GM18861 (cell line): ENCODE measurements around the gene AACS.
"Not testable (repeated sequence)": the region's sequence is repeated elsewhere in the genome, so short reads cannot be mapped to it uniquely, and the experiment has no call there.

Experiments used
- ATAC-seq: cut with Tn5 transposase; IDR thresholded peaks from one replicate; pipeline ENCODE4 v1.9.1; 2021; ENCODE audit not compliant: unreplicated experiment

The AACS gene

DNA sequence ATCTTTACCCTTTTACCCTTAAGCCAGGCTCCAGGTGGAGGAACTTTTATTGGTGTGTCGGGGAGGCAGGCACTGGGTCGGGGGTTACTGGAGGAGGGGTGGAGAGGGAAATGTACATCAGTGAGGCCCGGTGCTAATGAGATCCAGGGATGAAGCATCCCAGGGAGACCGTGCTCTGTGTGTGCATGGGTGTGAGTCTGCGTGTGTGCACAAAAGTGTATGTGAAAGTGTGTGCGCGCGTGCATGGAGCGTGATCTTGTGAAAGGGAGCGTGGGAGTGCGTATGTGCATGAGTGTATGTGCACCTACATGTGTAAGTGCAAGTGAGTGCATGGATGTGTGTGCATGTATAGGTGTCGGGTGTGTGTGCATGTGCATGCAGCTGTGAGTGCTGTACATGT is 55.3 kb downstream of the AACS start:
- ATAC-seq: no peak

GRCh38 chr12:125121106-125121505 is 55.9 kb downstream of the AACS start:
- ATAC-seq: no peak

DNA sequence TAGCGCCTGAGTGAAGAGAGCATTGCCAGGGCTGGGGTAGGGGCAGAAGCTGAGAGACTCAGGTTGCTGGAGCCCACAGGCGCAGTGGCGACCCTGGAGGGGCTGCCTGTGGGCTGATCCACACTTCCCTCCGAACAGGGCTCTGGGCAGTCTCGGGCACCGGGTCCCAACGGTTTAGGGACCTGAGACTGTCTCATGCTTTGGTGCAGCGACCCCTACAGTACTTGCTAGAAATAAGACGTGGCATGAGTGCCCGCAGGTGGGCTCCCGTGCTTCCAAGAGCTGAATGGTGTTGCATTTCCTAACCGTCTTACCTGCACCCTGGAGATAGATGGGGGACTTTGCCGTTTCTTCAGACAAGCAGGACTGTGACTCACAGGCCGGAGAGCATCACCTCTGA is 57.4 kb downstream of the AACS start:
- ATAC-seq: no peak

- no peak for ATAC-seq
These were observed 59.2 kb downstream of the AACS start for GRCh38 chr12:125124320-125124966.

DNA sequence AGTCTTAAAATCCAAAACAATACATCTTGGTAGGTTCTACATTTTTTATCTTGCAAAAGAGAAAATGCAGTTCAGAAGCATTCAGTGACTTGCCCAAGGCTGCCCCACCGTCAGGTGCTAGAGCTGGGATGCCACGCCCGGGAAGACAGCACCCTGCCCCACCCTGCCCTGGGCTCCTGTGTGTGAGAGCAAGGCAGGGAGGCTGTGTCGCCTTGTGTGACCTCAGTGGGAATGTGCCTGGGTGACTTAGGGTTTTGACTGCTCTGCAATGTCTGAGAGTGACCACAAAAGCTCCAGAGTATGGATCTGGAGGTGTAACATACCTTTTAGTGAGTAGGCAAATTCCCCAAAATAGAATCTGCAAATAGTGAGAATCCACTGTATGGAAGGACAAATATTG is 60.0 kb downstream of the AACS start:
- no peak for ATAC-seq

DNA sequence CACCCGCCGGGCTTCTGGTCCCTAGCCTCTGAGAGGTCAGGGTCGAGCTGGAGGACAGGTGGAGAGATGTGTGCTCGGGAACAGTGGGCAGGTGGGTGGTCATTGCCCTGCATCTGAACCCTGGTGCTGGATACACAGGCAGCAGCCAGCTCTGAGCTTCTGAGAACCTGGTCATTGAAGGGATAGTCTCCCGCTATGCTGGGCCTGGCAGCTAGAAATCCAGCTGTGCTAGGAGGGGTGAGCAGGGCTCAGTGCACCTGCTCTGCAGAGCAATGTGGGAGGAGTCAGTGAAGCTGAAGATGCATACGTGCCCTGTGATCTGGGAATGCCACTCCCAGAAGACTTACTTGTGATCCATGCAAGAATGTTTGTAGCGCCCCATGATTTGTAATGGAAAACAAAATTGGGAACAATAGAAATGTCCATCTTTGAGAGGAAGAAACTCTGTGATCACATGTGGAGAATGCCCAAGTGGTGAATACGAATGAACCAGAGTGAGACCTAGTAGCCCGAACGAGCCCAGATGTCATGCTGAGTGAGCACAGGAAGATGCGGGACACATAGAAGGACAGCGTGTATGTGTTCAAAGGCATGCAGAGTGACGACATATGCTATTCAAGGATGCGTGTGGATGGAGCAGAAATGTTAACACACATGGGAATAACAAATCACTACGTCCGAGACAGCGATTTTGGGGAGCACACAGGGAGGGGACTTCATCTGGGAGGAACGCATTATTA is 63.4 kb downstream of the AACS start:
- no peak for ATAC-seq

DNA sequence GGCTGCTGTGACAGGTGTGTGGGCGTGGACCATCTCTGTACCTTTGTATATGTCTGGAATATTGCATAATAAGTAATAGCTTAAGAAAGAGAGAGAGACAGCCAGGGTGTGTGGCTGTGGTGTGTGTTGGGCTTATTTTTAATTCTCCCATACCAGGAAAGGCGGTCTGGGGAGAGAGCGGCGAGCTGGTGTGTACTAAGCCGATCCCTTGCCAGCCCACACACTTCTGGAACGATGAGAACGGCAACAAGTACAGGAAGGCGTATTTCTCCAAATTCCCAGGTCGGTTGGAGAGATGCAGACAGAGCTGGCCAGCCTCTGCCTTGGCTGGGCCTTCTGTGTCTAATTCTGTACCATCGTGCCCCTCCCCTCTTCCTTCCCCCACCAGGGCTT is 63.9 kb downstream of the AACS start:
- ATAC-seq: no peak

DNA sequence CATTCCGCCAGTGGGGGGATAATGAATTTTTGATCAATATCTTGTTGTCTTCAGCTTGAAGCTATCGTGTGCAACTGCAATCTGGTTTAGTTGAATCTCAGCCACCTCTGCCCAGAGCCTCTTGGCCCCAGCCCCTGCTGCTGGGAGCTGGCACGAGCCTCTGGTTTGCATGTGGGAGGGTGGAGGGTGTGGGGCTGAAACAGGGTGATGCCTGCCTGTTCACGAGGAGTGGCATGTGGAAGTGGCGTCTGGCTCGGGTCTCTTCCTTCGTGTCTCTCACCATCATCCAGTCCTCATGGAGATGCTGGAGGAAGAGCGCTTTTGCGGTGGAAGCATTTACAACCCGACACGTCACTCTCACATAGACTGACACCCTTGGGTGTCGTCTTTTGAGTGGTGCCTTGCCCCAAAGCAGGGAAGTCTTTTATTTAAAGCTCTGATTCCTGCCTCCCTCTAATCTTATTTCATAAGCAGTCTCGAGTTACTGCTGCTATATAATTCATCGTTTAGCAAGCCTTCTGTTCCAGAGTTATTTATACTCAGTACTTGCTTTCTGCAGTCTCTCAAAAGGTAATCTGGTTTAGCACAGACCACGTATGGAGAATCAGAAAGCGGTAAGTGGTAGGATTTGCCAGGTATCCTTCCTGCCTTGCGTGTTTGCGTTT is 64.5 kb downstream of the AACS start:
- ATAC-seq: no peak

DNA sequence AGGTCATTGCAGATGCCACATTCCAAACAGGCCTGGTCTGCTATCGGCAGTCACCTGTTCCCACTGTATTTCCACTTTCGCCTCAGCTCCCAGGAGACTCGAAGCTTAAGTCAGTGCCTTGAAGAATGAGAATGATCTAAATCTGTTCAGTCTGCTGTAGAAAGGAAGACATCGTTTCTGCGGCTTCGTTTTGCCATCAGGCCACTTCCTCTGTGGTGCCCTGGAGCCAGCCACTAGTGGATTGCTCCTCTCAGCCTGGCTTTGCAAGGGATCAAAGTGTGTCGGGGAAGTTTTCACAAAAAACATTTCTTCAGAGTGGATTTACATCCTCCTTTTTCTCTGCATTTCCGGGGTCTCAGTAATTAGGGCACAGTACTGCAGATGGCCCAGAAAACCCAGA is 66.7 kb downstream of the AACS start:
- ATAC-seq: no peak

DNA sequence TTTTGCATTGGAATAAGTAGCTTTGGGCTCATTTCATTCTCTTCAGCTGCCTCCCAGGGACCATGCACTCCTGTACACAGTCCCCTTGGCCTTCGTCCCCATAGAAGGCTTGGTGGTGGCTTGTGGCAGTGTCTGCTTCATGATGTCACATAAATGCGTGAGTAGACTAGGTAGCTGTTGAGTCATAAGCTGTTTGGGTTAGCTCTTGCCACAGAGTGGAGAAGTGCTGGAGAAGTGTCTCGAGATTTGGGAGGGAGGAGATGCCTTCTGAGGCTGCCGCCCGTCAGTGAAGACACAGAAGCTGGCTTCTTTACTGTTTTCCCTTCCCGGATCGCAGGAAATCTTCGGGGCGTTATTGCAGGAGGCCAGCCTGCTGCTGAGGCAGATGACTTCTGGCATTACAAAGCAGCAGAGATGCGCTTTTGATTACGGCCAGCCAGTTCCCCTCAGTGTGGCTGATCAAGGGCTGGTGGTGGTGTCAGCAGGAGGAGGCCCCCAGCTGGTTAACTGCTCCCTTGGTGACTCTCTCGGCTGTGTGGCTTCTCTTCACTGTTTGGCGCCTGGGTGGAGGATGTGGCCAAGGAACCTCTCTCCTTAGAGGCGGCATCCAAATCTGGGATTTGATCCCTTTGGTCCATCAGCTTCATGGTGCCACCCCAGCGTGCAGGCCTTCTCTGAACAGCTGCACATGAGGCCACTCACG is 67.6 kb downstream of the AACS start:
- no peak for ATAC-seq

- no peak for ATAC-seq
These were observed 68.4 kb downstream of the AACS start for GRCh38 chr12:125133616-125134015.

DNA sequence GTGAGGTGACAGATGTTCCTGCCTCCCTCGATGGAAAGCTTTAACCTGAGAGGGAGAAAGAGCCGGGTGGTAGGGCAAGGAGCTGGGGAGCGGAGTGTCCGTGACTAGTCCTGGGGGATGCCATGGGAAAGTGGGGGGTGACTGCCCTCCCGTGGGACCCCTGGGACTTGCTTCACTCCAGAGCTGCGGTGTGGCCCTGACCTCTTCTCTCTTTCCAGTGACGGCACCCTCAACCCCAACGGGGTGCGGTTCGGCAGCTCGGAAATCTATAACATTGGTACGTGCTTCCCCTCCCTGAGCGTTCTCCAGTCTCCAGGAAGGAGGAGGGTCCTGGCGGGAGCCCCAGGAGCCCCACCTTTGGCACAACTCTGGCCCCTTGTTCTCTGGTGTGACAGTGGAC is 69.3 kb downstream of the AACS start:
- no peak for ATAC-seq

GRCh38 chr12:125135906-125136305 is 70.7 kb downstream of the AACS start:
- ATAC-seq: no peak

- ATAC-seq: no peak
These were observed 71.5 kb downstream of the AACS start for GRCh38 chr12:125136702-125137101.

DNA sequence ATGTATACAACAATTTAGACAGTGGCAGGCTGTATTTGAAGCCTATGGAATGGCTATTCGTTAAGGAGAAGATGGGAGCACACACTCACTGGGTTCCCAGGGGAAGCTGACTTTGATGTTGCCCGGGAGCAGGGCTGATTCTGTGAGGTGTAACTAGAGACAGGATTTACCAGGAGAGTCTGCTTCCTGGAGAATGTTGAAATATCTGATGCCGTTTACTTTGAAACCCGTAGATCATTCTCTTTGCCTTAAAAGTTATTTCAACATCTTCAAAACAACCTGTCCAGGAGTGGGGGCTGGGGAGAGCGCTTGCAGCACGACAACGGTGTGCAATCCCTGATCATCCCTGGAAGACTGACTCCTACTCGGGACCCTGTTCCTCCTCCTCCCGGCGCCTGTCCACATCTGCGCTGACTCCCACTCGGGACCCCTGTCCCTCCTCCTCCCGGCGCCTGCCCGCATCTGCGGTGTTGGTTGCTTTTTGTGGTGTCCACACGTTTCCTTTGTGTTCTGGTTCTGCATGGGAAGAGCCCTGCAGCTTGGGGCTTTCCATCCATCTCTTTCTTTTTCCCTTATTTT is 72.6 kb downstream of the AACS start:
- no peak for ATAC-seq

- no peak for ATAC-seq
These were observed 75.3 kb downstream of the AACS start for GRCh38 chr12:125140279-125141209.

DNA sequence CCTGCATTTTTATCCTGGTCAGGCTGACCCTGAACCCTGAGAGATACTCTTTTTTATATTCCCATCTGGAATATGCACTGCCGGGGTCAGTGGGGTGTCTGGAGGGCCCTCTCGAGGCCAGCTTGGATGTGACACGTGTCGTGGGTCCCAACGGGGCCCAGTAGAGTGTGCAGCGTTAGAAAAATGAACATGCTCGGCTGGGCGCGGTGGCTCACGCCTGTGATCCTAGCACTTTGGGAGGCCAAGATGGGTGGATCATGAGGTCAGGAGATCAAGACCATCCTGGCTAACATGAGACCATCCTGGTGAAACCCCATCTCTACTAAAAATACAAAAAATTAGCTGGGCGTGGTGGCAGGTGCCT is 76.0 kb downstream of the AACS start:
- ATAC-seq: not testable (repeated sequence)

- no peak for ATAC-seq
These were observed 77.4 kb downstream of the AACS start for GRCh38 chr12:125142601-125143000.

DNA sequence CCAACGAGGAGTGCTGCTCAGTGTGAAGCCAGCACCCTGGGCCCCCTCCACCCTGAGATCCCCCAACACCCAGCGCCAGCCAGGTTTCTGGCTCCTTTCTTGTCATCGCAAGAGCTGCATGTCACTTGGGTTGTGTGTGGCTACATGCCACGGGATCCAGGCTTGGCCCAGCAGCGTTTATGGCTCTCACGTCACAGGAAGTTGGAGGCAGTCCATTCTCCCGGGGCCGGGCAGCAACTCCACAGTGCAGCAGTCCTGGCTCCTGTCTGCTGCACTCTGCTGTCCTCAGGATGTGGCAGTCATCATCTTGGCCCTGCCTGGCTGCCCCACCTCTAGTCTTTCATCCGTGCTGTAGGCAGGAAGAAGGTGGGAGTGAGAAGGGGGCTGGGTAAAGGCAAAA is 78.3 kb downstream of the AACS start:
- no peak for ATAC-seq

- ATAC-seq: no peak
These were observed 80.0 kb downstream of the AACS start for GRCh38 chr12:125145196-125145595.
